OCI-LY1 (cell line): ENCODE data around the gene CHCHD4.

Experiments used
- H2AFZ ChIP-seq: fragments of 200-600 bp; sonication (generic), shearing (Covaris generic); 2 replicates; pipeline ENCODE4 v1.6.0; 2014; ENCODE audit warnings: antibody characterized with exemption, mild to moderate bottlenecking, low read length
- H3F3A ChIP-seq: fragments of 200-600 bp; sonication (generic), shearing (Covaris generic); 2 replicates; pipeline ENCODE4 v1.6.0; 2014; ENCODE audit warnings: mild to moderate bottlenecking, antibody characterized with exemption, low read length, moderate library complexity; ENCODE audit not compliant: insufficient read depth
- H3K27ac ChIP-seq: fragments of 200-600 bp; sonication (generic); 2 replicates; pipeline ENCODE4 v1.5.1; 2014; ENCODE audit warnings: low read length, mixed run types, mild to moderate bottlenecking, low read depth; ENCODE audit not compliant: poor library complexity, severe bottlenecking
- H3K27me3 ChIP-seq: fragments of 200-600 bp; sonication (generic); 2 replicates; pipeline ENCODE4 v1.6.0; 2014; ENCODE audit warnings: antibody characterized with exemption, mild to moderate bottlenecking, low read length, moderate library complexity; ENCODE audit not compliant: insufficient read depth
- H3K36me3 ChIP-seq: fragments of 200-600 bp; sonication (generic); 2 replicates; pipeline ENCODE4 v1.6.1; 2014; ENCODE audit warnings: mild to moderate bottlenecking, antibody characterized with exemption, low read length, moderate library complexity, mixed read lengths; ENCODE audit not compliant: insufficient read depth
- H3K4me1 ChIP-seq: fragments of 200-600 bp; sonication (generic); 2 replicates; pipeline ENCODE4 v1.5.1; 2014; ENCODE audit warnings: mild to moderate bottlenecking, low read length, moderate library complexity; ENCODE audit not compliant: insufficient read depth, severe bottlenecking
- H3K4me2 ChIP-seq: fragments of 200-600 bp; sonication (generic), shearing (Covaris generic); 2 replicates; pipeline ENCODE4 v1.6.1; 2014; ENCODE audit warnings: low read length
- H3K4me3 ChIP-seq: fragments of 200-600 bp; sonication (generic); 2 replicates; pipeline ENCODE4 v1.5.1; 2014; ENCODE audit warnings: low read length, low read depth, mild to moderate bottlenecking, mixed read lengths; ENCODE audit not compliant: poor library complexity, severe bottlenecking
- H3K79me2 ChIP-seq: fragments of 200-600 bp; shearing (Covaris generic); 2 replicates; pipeline ENCODE4 v1.6.1; 2016; ENCODE audit warnings: mixed run types, low read length, mixed read lengths; ENCODE audit not compliant: insufficient read depth
- H3K9ac ChIP-seq: fragments of 200-600 bp; sonication (generic), shearing (Covaris generic); 2 replicates; pipeline ENCODE4 v1.6.1; 2014; ENCODE audit warnings: mild to moderate bottlenecking, low read length, mixed read lengths
- H3K9me2 ChIP-seq: fragments of 200-600 bp; sonication (generic), shearing (Covaris generic); 2 replicates; pipeline ENCODE4 v1.6.1; 2014; ENCODE audit warnings: low read depth, mild to moderate bottlenecking, low read length, mixed read lengths
- H3K9me3 ChIP-seq: fragments of 200-600 bp; shearing (Covaris generic); 2 replicates; pipeline ENCODE4 v1.6.1; 2014; ENCODE audit warnings: low read length, mixed read lengths
- H4K20me1 ChIP-seq: fragments of 200-600 bp; sonication (generic), shearing (Covaris generic); 2 replicates; pipeline ENCODE4 v1.6.0; 2016; ENCODE audit warnings: mild to moderate bottlenecking, low read length; ENCODE audit not compliant: insufficient read depth
- CTCF ChIP-seq: fragments of 200-600 bp; sonication (generic), shearing (Covaris generic); IDR thresholded peaks from 2 replicates; pipeline ENCODE4 v1.5.1; 2017; ENCODE audit warnings: mild to moderate bottlenecking, antibody characterized with exemption, low read length, moderate library complexity, mixed read lengths
- EZH2 ChIP-seq: fragments of 200-600 bp; sonication (generic), shearing (Covaris generic); IDR thresholded peaks from 2 replicates; pipeline ENCODE4 v1.8.0; 2017; ENCODE audit warnings: borderline replicate concordance, mixed run types, mild to moderate bottlenecking, antibody characterized with exemption, low read length, moderate library complexity, mixed read lengths

Gene CHCHD4

GRCh38 chr3:14137004-14137403 is 12.3 kb upstream of the CHCHD4 start:
- Histone ChIP-seq H4K20me1 (no peaks in the 10 kb centered on the region), H3K9me2 (no peaks in the 10 kb centered on the region), H3K4me1 (no peaks in the 10 kb centered on the region), H2AFZ (no peak overlapping the region), H3K9ac (no peak overlapping the region), H3K4me3 (no peak overlapping the region), H3K79me2 (no peaks in the 10 kb centered on the region), H3K9me3 (no peaks in the 10 kb centered on the region), H3K27me3 (no peaks in the 10 kb centered on the region), H3K4me2 (no peak overlapping the region), H3K36me3 (peaks cover 43% of the 10 kb centered on the region), H3K27ac (no peak overlapping the region), H3F3A (no peaks in the 10 kb centered on the region)
- no peak for TF ChIP-seq CTCF
- TF ChIP-seq EZH2: no peak

- Histone ChIP-seq H3K79me2 (no peaks in the 10 kb centered on the region), H3F3A (no peaks in the 10 kb centered on the region), H3K4me2 (no peak overlapping the region), H3K4me1 (no peaks in the 10 kb centered on the region), H3K27ac (no peak overlapping the region), H3K9ac (no peak overlapping the region), H4K20me1 (no peaks in the 10 kb centered on the region), H3K9me2 (no peaks in the 10 kb centered on the region), H3K9me3 (no peaks in the 10 kb centered on the region), H3K4me3 (no peak overlapping the region), H2AFZ (no peak overlapping the region), H3K36me3 (peaks cover 52% of the 10 kb centered on the region), H3K27me3 (no peaks in the 10 kb centered on the region)
- TF ChIP-seq EZH2 (no peak), CTCF (no peak)
These were observed 10.9 kb upstream of the CHCHD4 start for GRCh38 chr3:14135581-14135980.

- Histone ChIP-seq H2AFZ (no peak overlapping the region), H3K4me2 (no peak overlapping the region), H3F3A (no peaks in the 10 kb centered on the region), H4K20me1 (no peaks in the 10 kb centered on the region), H3K9me3 (no peaks in the 10 kb centered on the region), H3K4me3 (no peak overlapping the region), H3K27me3 (no peaks in the 10 kb centered on the region), H3K9me2 (no peaks in the 10 kb centered on the region), H3K9ac (no peak overlapping the region), H3K36me3 (peaks cover 59% of the 10 kb centered on the region), H3K79me2 (no peaks in the 10 kb centered on the region), H3K27ac (no peak overlapping the region), H3K4me1 (no peaks in the 10 kb centered on the region)
- TF ChIP-seq CTCF (no peak), EZH2 (no peak)
These were observed 9.6 kb upstream of the CHCHD4 start for GRCh38 chr3:14134291-14134690.
